WTC11 (cell line): ENCODE results near the gene NFXL1. TPM values are rescaled to one million over a fixed set of nuclear protein-coding genes. Genes with fewer than 3 reads are reported as not detected.

Experiments
- ATAC-seq: fragments of 200-7000 bp; cut with Tn5 transposase; 2 replicates; pipeline ENCODE4 v1.10.0; 2021; ENCODE audit warnings: mild to moderate bottlenecking, moderate library complexity
- CTCF ChIA-PET: fragments of 300-600 bp; sonication (Branson Sonifier 250); formaldehyde crosslinking; loops from one replicate; lab custom pipeline; 2021; ENCODE audit warnings: antibody characterized with exemption; lab: Charles Lee
- POLR2A ChIA-PET: fragments of 350-600 bp; sonication (Branson Sonifier 250); formaldehyde crosslinking; loops from one replicate; lab custom pipeline; 2021; ENCODE audit warnings: antibody characterized with exemption; lab: Charles Lee
- DNase-seq: peaks from one replicate; pipeline ENCODE4 v3.0.0; 2021; ENCODE audit warnings: low spot score
- H3K27ac Mint-ChIP-seq: 2 replicates; pipeline ENCODE4 v1.8.0; 2021; ENCODE audit warnings: mixed read lengths
- H3K27me3 Mint-ChIP-seq: 2 replicates; pipeline ENCODE4 v1.8.0; 2021; ENCODE audit warnings: low read depth, mild to moderate bottlenecking, moderate library complexity, mixed read lengths
- H3K36me3 Mint-ChIP-seq: 2 replicates; pipeline ENCODE4 v1.8.0; 2021; ENCODE audit warnings: mixed read lengths
- H3K4me1 Mint-ChIP-seq: 2 replicates; pipeline ENCODE4 v1.8.0; 2022; ENCODE audit warnings: mixed read lengths
- H3K4me3 Mint-ChIP-seq: 2 replicates; pipeline ENCODE4 v1.8.0; 2021; ENCODE audit warnings: mild to moderate bottlenecking, moderate library complexity, mixed read lengths
- H3K9me3 Mint-ChIP-seq: 2 replicates; pipeline ENCODE4 v1.8.0; 2021; ENCODE audit warnings: mixed read lengths
- AFF4 ChIP-seq: sonication (generic); formaldehyde crosslinking; IDR thresholded peaks from 2 replicates; pipeline ENCODE4 v1.8.1; 2023; ENCODE audit warnings: mild to moderate bottlenecking, missing genetic modification reagents, borderline replicate concordance
- AR ChIP-seq: fragments of 250-450 bp; sonication (Bioruptor Pico); IDR thresholded peaks from 2 replicates; pipeline ENCODE4 v1.9.0; 2021; ENCODE audit warnings: mild to moderate bottlenecking
- ELF4 ChIP-seq: sonication (generic); formaldehyde crosslinking; IDR thresholded peaks from 2 replicates; pipeline ENCODE4 v1.8.1; 2022; ENCODE audit warnings: low read depth, mild to moderate bottlenecking, moderate library complexity, missing genetic modification reagents
- FOXK1 ChIP-seq: sonication (generic); formaldehyde crosslinking; IDR thresholded peaks from 2 replicates; pipeline ENCODE4 v1.8.0; 2022; ENCODE audit warnings: mild to moderate bottlenecking, moderate library complexity, missing genetic modification reagents
- FOXP1 ChIP-seq: sonication (generic); formaldehyde crosslinking; IDR thresholded peaks from 2 replicates; pipeline ENCODE4 v1.8.0; 2022; ENCODE audit warnings: missing genetic modification reagents, mild to moderate bottlenecking, moderate library complexity, borderline replicate concordance
- HMGA2 ChIP-seq: fragments of 250-450 bp; sonication (Bioruptor Pico); IDR thresholded peaks from 2 replicates; pipeline ENCODE4 v1.4.0; 2021; ENCODE audit warnings: mild to moderate bottlenecking, moderate library complexity
- MYBL2 ChIP-seq: sonication (generic); formaldehyde crosslinking; IDR thresholded peaks from 2 replicates; pipeline ENCODE4 v1.8.1; 2023; ENCODE audit warnings: mild to moderate bottlenecking, moderate library complexity, missing genetic modification reagents
- OVOL2 ChIP-seq: fragments of 250-450 bp; sonication (Bioruptor Pico); IDR thresholded peaks from 2 replicates; pipeline ENCODE4 v1.9.0; 2021; ENCODE audit warnings: mild to moderate bottlenecking, borderline replicate concordance
- PRDM15 ChIP-seq: sonication (generic); formaldehyde crosslinking; IDR thresholded peaks from 2 replicates; pipeline ENCODE4 v1.8.0; 2022; ENCODE audit warnings: missing genetic modification reagents
- PRRX2 ChIP-seq: fragments of 250-450 bp; sonication (Bioruptor Pico); IDR thresholded peaks from 2 replicates; pipeline ENCODE4 v1.8.0; 2021; ENCODE audit warnings: mild to moderate bottlenecking
- STAT6 ChIP-seq: sonication (generic); formaldehyde crosslinking; conservative IDR thresholded peaks from 2 replicates; pipeline ENCODE4 v1.8.1; 2023; ENCODE audit warnings: mild to moderate bottlenecking, low read depth, missing genetic modification reagents, moderate library complexity
- TP53 ChIP-seq: sonication (generic); formaldehyde crosslinking; IDR thresholded peaks from 2 replicates; pipeline ENCODE4 v1.8.1; 2023; ENCODE audit warnings: mild to moderate bottlenecking, missing genetic modification reagents
- USF2 ChIP-seq: sonication (generic); formaldehyde crosslinking; IDR thresholded peaks from 2 replicates; pipeline ENCODE4 v1.8.1; 2023; ENCODE audit warnings: mild to moderate bottlenecking, missing genetic modification reagents, moderate library complexity
- ZNF532 ChIP-seq: fragments of 250-450 bp; sonication (Bioruptor Pico); IDR thresholded peaks from 2 replicates; pipeline ENCODE4 v1.9.0; 2021; ENCODE audit warnings: mild to moderate bottlenecking, borderline replicate concordance
- total RNA-seq: library from RNA; stranded (reverse); gene quantifications from 3 replicates; pipeline ENCODE4 v1.2.3, GENCODE V29; 2021

NFXL1 gene
- total RNA-seq, 1 experiment from 2014 or later: 30.2 TPM

GRCh38 chr4:47848041-47848440 is 66.3 kb downstream of the NFXL1 start:
- H3K36me3 Mint-ChIP-seq: peaks cover 50% of the 10 kb centered on the region
- ATAC-seq: no peak
- no peaks in the 10 kb centered on the region for H3K4me1 Mint-ChIP-seq
- no peak for TF ChIP-seq MYBL2 (CRISPR knock-in tag)
- TF ChIP-seq AR (CRISPR knock-in tag): no peak
- no peak for TF ChIP-seq USF2 (CRISPR knock-in tag)
- TF ChIP-seq AFF4 (CRISPR knock-in tag): no peak
- POLR2A ChIA-PET: no interaction called here
- CTCF ChIA-PET: interaction anchor here (1.0 to 1.7 kb wide), 2 partner anchors 11 to 143 kb away, joined by 3 to 5 read pairs; no protein-coding TSS in a partner anchor
- no peaks in the 10 kb centered on the region for H3K9me3 Mint-ChIP-seq
- no peak overlapping the region for H3K4me3 Mint-ChIP-seq
- DNase-seq: no peak
- no peaks in the 10 kb centered on the region for H3K27me3 Mint-ChIP-seq
- H3K27ac Mint-ChIP-seq: no peak overlapping the region

- Mint-ChIP-seq H3K36me3 (peaks cover 29% of the 10 kb centered on the region), H3K4me1 (peaks cover 9% of the 10 kb centered on the region), H3K9me3 (no peaks in the 10 kb centered on the region), H3K4me3 (no peak overlapping the region), H3K27ac (no peak overlapping the region), H3K27me3 (peaks cover 7% of the 10 kb centered on the region; the same call in 1 of the 2 replicates)
- CTCF ChIA-PET: no interaction called here
- no peak for DNase-seq
- no peak for ATAC-seq
- POLR2A ChIA-PET: no interaction called here
- TF ChIP-seq PRRX2 (CRISPR knock-in tag) (no peak), PRDM15 (CRISPR knock-in tag) (no peak), FOXP1 (CRISPR knock-in tag) (no peak), HMGA2 (CRISPR knock-in tag) (no peak), STAT6 (CRISPR knock-in tag) (no peak), ZNF532 (CRISPR knock-in tag) (no peak), OVOL2 (CRISPR knock-in tag) (no peak), ELF4 (CRISPR knock-in tag) (no peak), FOXK1 (no peak), TP53 (no peak), USF2 (CRISPR knock-in tag) (no peak)
Observed at GRCh38 chr4:47842985-47843384, 71.4 kb downstream of the NFXL1 start.
